HEK293 (cell line): Measurements from ENCODE around the gene IFT52.

Experiments used
- EGR2 ChIP-seq: fragments of 450-650 bp; formaldehyde crosslinking; IDR thresholded peaks from 2 replicates; pipeline ENCODE4 v1.5.1; 2016; ENCODE audit warnings: low read depth, missing biosample characterization, missing genetic modification characterization
- ZNF16 ChIP-seq: fragments of 450-650 bp; formaldehyde crosslinking; IDR thresholded peaks from 2 replicates; pipeline ENCODE4 v1.5.1; 2016; ENCODE audit warnings: low read depth, missing biosample characterization, missing genetic modification characterization
- ZXDB ChIP-seq: fragments of 450-650 bp; formaldehyde crosslinking; IDR thresholded peaks from 2 replicates; pipeline ENCODE4 v1.5.1; 2016; ENCODE audit warnings: missing biosample characterization, missing genetic modification characterization
- TF ChIP-seq, protein P1 (sequence below): sonication (generic); formaldehyde crosslinking; IDR thresholded peaks from 2 replicates; pipeline ENCODE4 v1.8.1; 2022; ENCODE audit warnings: mild to moderate bottlenecking, moderate library complexity, missing genetic modification reagents
- TF ChIP-seq, protein P2 (sequence below): fragments of 450-650 bp; formaldehyde crosslinking; IDR thresholded peaks from 2 replicates; pipeline ENCODE4 v1.5.1; 2016; ENCODE audit warnings: missing biosample characterization, missing genetic modification characterization
- TF ChIP-seq, protein P3 (sequence below): fragments of 450-650 bp; formaldehyde crosslinking; IDR thresholded peaks from 2 replicates; pipeline ENCODE4 v1.5.1; 2016; ENCODE audit warnings: missing biosample characterization, missing genetic modification characterization
- TF ChIP-seq, protein P4 (sequence below): fragments of 450-650 bp; formaldehyde crosslinking; IDR thresholded peaks from 2 replicates; pipeline ENCODE4 v1.5.1; 2016; ENCODE audit warnings: missing biosample characterization, missing genetic modification characterization

DNA sequence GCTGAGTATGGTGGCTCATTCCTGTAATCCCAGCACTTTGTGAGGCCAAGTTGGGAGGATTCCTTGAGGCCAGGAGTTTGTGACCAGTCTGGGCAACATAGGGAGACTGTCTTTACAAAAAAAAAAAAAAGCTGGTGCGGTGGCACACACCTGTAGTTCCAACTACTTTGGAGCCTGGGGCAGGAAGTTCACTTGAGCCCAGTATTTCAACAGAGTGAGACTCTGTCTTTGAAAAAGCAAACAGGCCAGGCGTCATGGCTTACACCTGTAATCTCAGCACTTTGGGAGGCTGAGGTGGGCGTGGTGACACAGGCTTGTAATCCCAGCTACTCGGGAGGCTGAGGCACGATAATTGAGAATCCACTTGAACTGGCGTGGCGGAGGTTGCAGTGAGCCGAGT is 104.8 kb downstream of the IFT52 start:
- TF ChIP-seq, protein P1, sequence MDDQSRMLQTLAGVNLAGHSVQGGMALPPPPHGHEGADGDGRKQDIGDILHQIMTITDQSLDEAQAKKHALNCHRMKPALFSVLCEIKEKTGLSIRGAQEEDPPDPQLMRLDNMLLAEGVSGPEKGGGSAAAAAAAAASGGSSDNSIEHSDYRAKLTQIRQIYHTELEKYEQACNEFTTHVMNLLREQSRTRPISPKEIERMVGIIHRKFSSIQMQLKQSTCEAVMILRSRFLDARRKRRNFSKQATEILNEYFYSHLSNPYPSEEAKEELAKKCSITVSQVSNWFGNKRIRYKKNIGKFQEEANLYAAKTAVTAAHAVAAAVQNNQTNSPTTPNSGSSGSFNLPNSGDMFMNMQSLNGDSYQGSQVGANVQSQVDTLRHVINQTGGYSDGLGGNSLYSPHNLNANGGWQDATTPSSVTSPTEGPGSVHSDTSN (CRISPR knock-in tag) = no peak
- TF ChIP-seq, protein P2, sequence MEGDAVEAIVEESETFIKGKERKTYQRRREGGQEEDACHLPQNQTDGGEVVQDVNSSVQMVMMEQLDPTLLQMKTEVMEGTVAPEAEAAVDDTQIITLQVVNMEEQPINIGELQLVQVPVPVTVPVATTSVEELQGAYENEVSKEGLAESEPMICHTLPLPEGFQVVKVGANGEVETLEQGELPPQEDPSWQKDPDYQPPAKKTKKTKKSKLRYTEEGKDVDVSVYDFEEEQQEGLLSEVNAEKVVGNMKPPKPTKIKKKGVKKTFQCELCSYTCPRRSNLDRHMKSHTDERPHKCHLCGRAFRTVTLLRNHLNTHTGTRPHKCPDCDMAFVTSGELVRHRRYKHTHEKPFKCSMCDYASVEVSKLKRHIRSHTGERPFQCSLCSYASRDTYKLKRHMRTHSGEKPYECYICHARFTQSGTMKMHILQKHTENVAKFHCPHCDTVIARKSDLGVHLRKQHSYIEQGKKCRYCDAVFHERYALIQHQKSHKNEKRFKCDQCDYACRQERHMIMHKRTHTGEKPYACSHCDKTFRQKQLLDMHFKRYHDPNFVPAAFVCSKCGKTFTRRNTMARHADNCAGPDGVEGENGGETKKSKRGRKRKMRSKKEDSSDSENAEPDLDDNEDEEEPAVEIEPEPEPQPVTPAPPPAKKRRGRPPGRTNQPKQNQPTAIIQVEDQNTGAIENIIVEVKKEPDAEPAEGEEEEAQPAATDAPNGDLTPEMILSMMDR (tag by site-specific recombination) = no peak
- TF ChIP-seq EGR2 (tag by site-specific recombination) (no peak), ZNF16 (tag by site-specific recombination) (no peak), ZXDB (no peak)
- TF ChIP-seq, protein P3, sequence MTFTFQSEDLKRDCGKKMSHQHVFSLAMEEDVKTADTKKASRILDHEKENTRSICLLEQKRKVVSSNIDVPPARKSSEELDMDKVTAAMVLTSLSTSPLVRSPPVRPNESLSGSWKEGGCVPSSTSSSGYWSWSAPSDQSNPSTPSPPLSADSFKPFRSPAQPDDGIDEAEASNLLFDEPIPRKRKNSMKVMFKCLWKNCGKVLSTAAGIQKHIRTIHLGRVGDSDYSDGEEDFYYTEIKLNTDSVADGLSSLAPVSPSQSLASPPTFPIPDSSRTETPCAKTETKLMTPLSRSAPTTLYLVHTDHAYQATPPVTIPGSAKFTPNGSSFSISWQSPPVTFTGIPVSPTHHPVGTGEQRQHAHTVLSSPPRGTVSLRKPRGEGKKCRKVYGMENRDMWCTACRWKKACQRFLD = no peak
- TF ChIP-seq, protein P4, sequence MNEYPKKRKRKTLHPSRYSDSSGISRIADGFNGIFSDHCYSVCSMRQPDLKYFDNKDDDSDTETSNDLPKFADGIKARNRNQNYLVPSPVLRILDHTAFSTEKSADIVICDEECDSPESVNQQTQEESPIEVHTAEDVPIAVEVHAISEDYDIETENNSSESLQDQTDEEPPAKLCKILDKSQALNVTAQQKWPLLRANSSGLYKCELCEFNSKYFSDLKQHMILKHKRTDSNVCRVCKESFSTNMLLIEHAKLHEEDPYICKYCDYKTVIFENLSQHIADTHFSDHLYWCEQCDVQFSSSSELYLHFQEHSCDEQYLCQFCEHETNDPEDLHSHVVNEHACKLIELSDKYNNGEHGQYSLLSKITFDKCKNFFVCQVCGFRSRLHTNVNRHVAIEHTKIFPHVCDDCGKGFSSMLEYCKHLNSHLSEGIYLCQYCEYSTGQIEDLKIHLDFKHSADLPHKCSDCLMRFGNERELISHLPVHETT = no peak
